DND-41 (cell line): ENCODE data around the gene TBC1D10A.

Source experiments
- ATAC-seq: fragments of 200-7000 bp; cut with Tn5 transposase; 3 replicates; pipeline ENCODE4 v1.9.1; 2021; ENCODE audit warnings: low read depth; ENCODE audit not compliant: insufficient read depth
- DNase-seq: peaks from one replicate; pipeline ENCODE4 v3.0.0-alpha.2; 2020
- H2AFZ ChIP-seq: 2 replicates; pipeline ENCODE4 v1.6.0; 2012; ENCODE audit warnings: low read depth, low read length
- H3K27ac ChIP-seq: 2 replicates; pipeline ENCODE4 v1.5.1; 2012; ENCODE audit warnings: low read length, inconsistent platforms
- H3K27me3 ChIP-seq: fragments of 200-600 bp; sonication (generic); 2 replicates; pipeline ENCODE4 v1.6.0; 2012; ENCODE audit warnings: low read length, mild to moderate bottlenecking, inconsistent platforms; ENCODE audit not compliant: insufficient read depth, poor library complexity
- H3K36me3 ChIP-seq: 2 replicates; pipeline ENCODE4 v1.5.1; 2012; ENCODE audit warnings: low read length, inconsistent platforms; ENCODE audit not compliant: insufficient read depth
- H3K4me1 ChIP-seq: 2 replicates; pipeline ENCODE4 v1.5.1; 2012; ENCODE audit warnings: mild to moderate bottlenecking, low read length; ENCODE audit not compliant: insufficient read depth
- H3K4me2 ChIP-seq: 2 replicates; pipeline ENCODE4 v1.6.0; 2012; ENCODE audit warnings: mild to moderate bottlenecking, moderate library complexity, low read length, inconsistent platforms; ENCODE audit not compliant: insufficient read depth
- H3K4me3 ChIP-seq, 2 experiments: fragments of 200-600 bp in 1 of 2; shearing (Covaris generic) in 1 of 2; 2 replicates each; pipeline ENCODE4 v1.5.1; 2012 to 2016; ENCODE audit warnings: inconsistent platforms in 2 of 2, low read length in 2 of 2, mild to moderate bottlenecking in 2 of 2, low read depth in 1 of 2, moderate library complexity in 1 of 2
- H3K79me2 ChIP-seq: 2 replicates; pipeline ENCODE4 v1.6.0; 2012; ENCODE audit warnings: low read length, inconsistent platforms; ENCODE audit not compliant: insufficient read depth
- H3K9ac ChIP-seq: 2 replicates; pipeline ENCODE4 v1.6.0; 2012; ENCODE audit warnings: low read depth, mild to moderate bottlenecking, inconsistent platforms, low read length, moderate library complexity
- H3K9me3 ChIP-seq: 2 replicates; pipeline ENCODE4 v1.5.1; 2012; ENCODE audit warnings: low read length, moderate library complexity, mild to moderate bottlenecking, inconsistent platforms; ENCODE audit not compliant: insufficient read depth, severe bottlenecking
- H4K20me1 ChIP-seq: 2 replicates; pipeline ENCODE4 v1.6.0; 2012; ENCODE audit warnings: low read length; ENCODE audit not compliant: insufficient read depth
- EZH2 ChIP-seq: IDR thresholded peaks from 3 replicates; pipeline ENCODE4 v1.6.1; 2012; ENCODE audit warnings: borderline replicate concordance, low read depth, mild to moderate bottlenecking, moderate library complexity, low read length, inconsistent platforms; ENCODE audit not compliant: severe bottlenecking
- TF ChIP-seq, protein P1 (sequence below): IDR thresholded peaks from 2 replicates; pipeline ENCODE4 v1.5.1; 2012; ENCODE audit warnings: borderline replicate concordance, low read length, moderate library complexity, mild to moderate bottlenecking; ENCODE audit not compliant: poor library complexity, severe bottlenecking; ENCODE audit errors: extremely low read depth

Gene TBC1D10A

DNA sequence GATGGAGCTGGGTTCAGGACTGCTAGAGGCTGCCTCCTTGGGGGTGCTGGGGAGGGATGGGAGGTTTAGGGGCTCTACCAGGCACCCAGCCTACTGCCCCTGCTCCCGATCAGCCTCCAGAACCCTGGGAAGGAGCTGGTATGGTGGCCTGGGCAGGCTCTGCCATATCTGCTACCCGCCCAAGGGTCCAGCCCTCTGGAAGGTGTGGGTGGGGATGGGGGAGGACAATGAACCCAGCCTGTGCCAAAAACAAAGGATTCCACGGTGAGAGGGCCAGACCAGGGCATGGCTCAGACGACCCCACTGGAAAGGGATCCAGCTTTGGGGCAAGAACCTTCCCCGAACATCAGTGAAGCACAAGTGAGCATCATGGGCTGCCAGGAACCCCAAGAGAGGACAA, 40.4 kb downstream of the TBC1D10A start:
- Histone ChIP-seq H3K27me3 (no peaks in the 10 kb centered on the region), H3K9ac (peak overlapping the region; percentile 24; the same call in 1 of the 2 replicates), H3K36me3 (peaks cover 45% of the 10 kb centered on the region), H3K27ac (peak overlapping the region; percentile 94), H3K9me3 (no peaks in the 10 kb centered on the region), H2AFZ (no peak overlapping the region), H3K4me1 (peaks cover 93% of the 10 kb centered on the region), H3K4me2 (peak overlapping the region; percentile 90), H3K79me2 (peaks cover 55% of the 10 kb centered on the region), H4K20me1 (peaks cover 6% of the 10 kb centered on the region), H3K4me3 (peak overlapping the region in 1 of 2 experiments; percentile 21; a peak in 2 of 4 replicates)
- TF ChIP-seq, protein P1, sequence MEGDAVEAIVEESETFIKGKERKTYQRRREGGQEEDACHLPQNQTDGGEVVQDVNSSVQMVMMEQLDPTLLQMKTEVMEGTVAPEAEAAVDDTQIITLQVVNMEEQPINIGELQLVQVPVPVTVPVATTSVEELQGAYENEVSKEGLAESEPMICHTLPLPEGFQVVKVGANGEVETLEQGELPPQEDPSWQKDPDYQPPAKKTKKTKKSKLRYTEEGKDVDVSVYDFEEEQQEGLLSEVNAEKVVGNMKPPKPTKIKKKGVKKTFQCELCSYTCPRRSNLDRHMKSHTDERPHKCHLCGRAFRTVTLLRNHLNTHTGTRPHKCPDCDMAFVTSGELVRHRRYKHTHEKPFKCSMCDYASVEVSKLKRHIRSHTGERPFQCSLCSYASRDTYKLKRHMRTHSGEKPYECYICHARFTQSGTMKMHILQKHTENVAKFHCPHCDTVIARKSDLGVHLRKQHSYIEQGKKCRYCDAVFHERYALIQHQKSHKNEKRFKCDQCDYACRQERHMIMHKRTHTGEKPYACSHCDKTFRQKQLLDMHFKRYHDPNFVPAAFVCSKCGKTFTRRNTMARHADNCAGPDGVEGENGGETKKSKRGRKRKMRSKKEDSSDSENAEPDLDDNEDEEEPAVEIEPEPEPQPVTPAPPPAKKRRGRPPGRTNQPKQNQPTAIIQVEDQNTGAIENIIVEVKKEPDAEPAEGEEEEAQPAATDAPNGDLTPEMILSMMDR = no peak
- TF ChIP-seq EZH2 = no peak
- no peak for ATAC-seq
- no peak for DNase-seq

DNA sequence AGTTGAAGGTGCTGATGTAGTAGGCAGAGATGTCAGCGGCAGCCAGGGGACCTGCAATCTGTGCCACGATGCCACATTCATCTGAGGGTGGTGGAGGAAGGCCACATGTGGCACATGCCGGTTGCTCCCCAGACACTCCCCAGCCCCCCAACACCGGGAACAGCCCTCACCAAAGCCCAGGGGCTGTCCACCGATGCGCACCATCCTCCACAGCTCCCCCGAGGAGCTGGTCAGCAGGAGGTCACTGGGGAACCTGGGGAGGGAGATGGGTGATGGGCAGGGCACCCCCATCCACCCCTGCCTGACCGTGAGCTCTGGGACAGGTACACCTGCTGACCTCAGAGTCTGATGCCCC, 40.9 kb downstream of the TBC1D10A start:
- Histone ChIP-seq H3K4me3 (no peak overlapping the region), H3K36me3 (peaks cover 44% of the 10 kb centered on the region), H3K9me3 (no peaks in the 10 kb centered on the region), H3K4me2 (no peak overlapping the region), H2AFZ (no peak overlapping the region), H3K79me2 (peaks cover 55% of the 10 kb centered on the region), H3K4me1 (peaks cover 88% of the 10 kb centered on the region), H4K20me1 (peaks cover 6% of the 10 kb centered on the region), H3K27ac (peak overlapping the region; percentile 94), H3K9ac (peak overlapping the region; percentile 24; the same call in 1 of the 2 replicates), H3K27me3 (no peaks in the 10 kb centered on the region)
- DNase-seq (no peak), ATAC-seq (no peak)
- no peak for TF ChIP-seq EZH2
- TF ChIP-seq, protein P1 = no peak

DNA sequence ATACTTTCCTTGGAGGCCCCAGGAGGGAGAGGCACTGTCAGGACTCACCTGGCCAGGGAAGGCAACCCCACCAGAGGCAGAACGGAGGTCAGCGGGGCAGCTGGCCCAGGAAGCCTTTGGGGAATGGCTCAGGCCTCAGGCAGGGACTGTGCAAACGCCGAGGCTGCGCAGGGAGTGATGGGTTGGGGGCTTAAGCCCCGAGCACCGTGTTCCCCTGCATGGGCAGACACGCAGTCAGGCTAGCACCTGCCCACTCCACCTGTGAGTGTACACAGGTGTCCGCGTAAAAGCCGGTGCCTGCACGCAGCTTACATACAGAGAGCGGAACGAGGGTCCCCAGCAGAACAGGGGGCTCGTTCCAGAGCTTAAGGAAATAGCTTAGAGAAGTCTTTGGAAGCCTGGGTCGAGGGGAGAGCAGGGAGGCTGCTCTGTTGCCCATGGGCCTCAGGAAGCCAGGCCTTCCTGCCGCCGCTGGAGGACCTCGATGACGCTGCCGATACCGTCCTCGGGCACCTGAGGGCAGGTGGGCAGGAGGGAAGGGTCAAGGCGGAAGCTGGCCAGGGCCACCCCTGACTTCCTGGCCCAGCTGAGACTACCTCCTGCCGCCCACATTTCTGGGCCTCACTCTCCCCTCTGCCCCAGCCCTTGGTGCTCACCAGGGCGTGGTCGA, 41.4 kb downstream of the TBC1D10A start:
- ATAC-seq (no peak), DNase-seq (no peak)
- Histone ChIP-seq H3K4me1 (peaks cover 83% of the 10 kb centered on the region), H3K27ac (peak overlapping the region; percentile 94), H3K9ac (no peak overlapping the region), H2AFZ (no peak overlapping the region), H3K79me2 (peaks cover 55% of the 10 kb centered on the region), H3K36me3 (peaks cover 44% of the 10 kb centered on the region), H4K20me1 (peaks cover 6% of the 10 kb centered on the region), H3K27me3 (no peaks in the 10 kb centered on the region), H3K9me3 (no peaks in the 10 kb centered on the region), H3K4me3 (no peak overlapping the region), H3K4me2 (no peak overlapping the region)
- TF ChIP-seq, protein P1 = no peak
- no peak for TF ChIP-seq EZH2
